ENCODE measurements around the gene HTRA1. TPM values are rescaled to one million over a fixed set of nuclear protein-coding genes. Genes with fewer than 3 reads are reported as not detected.
A peak's percentile ranks its signal among the peaks of the same experiment; 100 is the strongest.

The HTRA1 gene
- total and polyA plus RNA-seq, 2 of the 4 experiments (the other 2 are of a cell fraction) = 28.5 to 108 TPM

GRCh38 chr10:122495406-122496340 is 34.3 kb downstream of the HTRA1 start:
- no peak overlapping the region for H2BK120ac ChIP-seq (ENCODE audit: low read depth, low read length)
- no peak overlapping the region for H2BK20ac ChIP-seq (ENCODE audit: low read depth, low read length)
- peaks cover 21% of the 10 kb centered on the region for H3K4me1 ChIP-seq (ENCODE audit: control insufficient read depth, insufficient read depth, low read length)
- H3K36me3 ChIP-seq (ENCODE audit: control insufficient read depth, insufficient read depth, low read length) = peaks cover 4% of the 10 kb centered on the region; the same call in 1 of the 2 replicates
- H2BK5ac ChIP-seq (ENCODE audit: low read depth, low read length, poor library complexity, severe bottlenecking) = no peak overlapping the region
- WGBS, 2 experiments (ENCODE audit: extremely low coverage in 2 of 2, insufficient read length in 1 of 2) = 50% methylated on average over 1 of the region's 12 CpGs; no CpG with 5 or more reads in 1 of the 2 experiments
- ChIA-PET CTCF (interaction anchor here (0.6 to 1.3 kb wide), 2 partner anchors 26 to 535 kb away, joined by 3 to 5 read pairs; no protein-coding TSS in a partner anchor), POLR2A (ENCODE audit: unreplicated experiment) (no interaction called here)
- DNase-seq (no peak), ATAC-seq (ENCODE audit: low read depth) (no peak)
- in situ Hi-C loops (cut with MboI; ENCODE audit: low sequenced_read_pairs) (no loop called here), intact Hi-C loops (cut with micrococcal nuclease) (no loop called here), dilution Hi-C loops (cut with HindIII; ENCODE audit: low sequenced_read_pairs, unreplicated experiment) (no loop called here)
- peak overlapping the region; percentile 14; the same call in 1 of the 2 replicates for H3K4ac ChIP-seq (ENCODE audit: low read depth, low read length)
- no peaks in the 10 kb centered on the region for H4K20me1 ChIP-seq (ENCODE audit: insufficient read depth, low read length)
- no peak overlapping the region; the same call in 1 of the 2 replicates for H3K4me2 ChIP-seq (ENCODE audit: low read depth, low read length)
- no peak overlapping the region for H2AK5ac ChIP-seq (ENCODE audit: low read depth, low read length)
- H3K27me3 ChIP-seq (ENCODE audit: control insufficient read depth, insufficient read depth, low read length) = no peaks in the 10 kb centered on the region
- H2AK9ac ChIP-seq (replicated peaks; ENCODE audit: low read depth, low read length, poor library complexity) = peak overlapping the region; percentile 8
- peak overlapping the region; percentile 29 for H2AFZ ChIP-seq (replicated peaks; ENCODE audit: low read length, poor library complexity)
- no peak overlapping the region for H4K8ac ChIP-seq (ENCODE audit: low read depth in 2 of 2, low read length in 2 of 2)
- no peak overlapping the region; the same call in 1 of the 2 replicates for H4K5ac ChIP-seq (ENCODE audit: low read depth, low read length)
- H3K79me1 ChIP-seq (ENCODE audit: low read depth in 1 of 2, low read length in 2 of 2) = no peaks in the 10 kb centered on the region
- no peak overlapping the region for H4K91ac ChIP-seq (ENCODE audit: insufficient read depth, low read depth, low read length)
- no peak overlapping the region for H3K56ac ChIP-seq (ENCODE audit: extremely low read depth, insufficient read depth, low read length)
- H3K14ac ChIP-seq (replicated peaks; ENCODE audit: low read depth, low read length) = no peak overlapping the region
- BruUV-seq (replicated peaks) = no TSS peak
- no peak overlapping the region for H2BK15ac ChIP-seq (ENCODE audit: low read depth, low read length)
- H3K9me3 ChIP-seq (ENCODE audit: control insufficient read depth, insufficient read depth, low read length) = no peaks in the 10 kb centered on the region
- peaks cover 10% of the 10 kb centered on the region for H3K9me1 ChIP-seq (ENCODE audit: insufficient read depth, low read length)
- no peak overlapping the region for H3K4me3 ChIP-seq (ENCODE audit: insufficient read depth, low read depth, low read length)
- no peak overlapping the region for H3K27ac ChIP-seq (ENCODE audit: insufficient read depth, low read length)
- TF ChIP-seq CEBPB (IDR thresholded peaks at IDR 0.05; ENCODE audit: low read depth, low read length) = no peak
- TF ChIP-seq BHLHE40 (IDR thresholded peaks at IDR 0.05; ENCODE audit: low read depth, low read length) = no peak
- no peak for TF ChIP-seq MAFK (IDR thresholded peaks at IDR 0.05; ENCODE audit: low read depth, low read length)
- no peak for TF ChIP-seq CHD1 (IDR thresholded peaks at IDR 0.05; ENCODE audit: low read depth, low read length)
- no peak for TF ChIP-seq RFX5 (IDR thresholded peaks at IDR 0.05; ENCODE audit: low read depth, low read length)
- H3K9ac ChIP-seq (ENCODE audit: low read depth, low read length) = no peak overlapping the region
- H3K18ac ChIP-seq (ENCODE audit: low read depth, low read length) = no peak overlapping the region; the same call in 1 of the 2 replicates
- H3K23ac ChIP-seq (ENCODE audit: low read depth, low read length) = no peak overlapping the region; the same call in 1 of the 2 replicates

Data from IMR-90 (cell line).